ENCODE data around the gene NEBL. TPM values are rescaled to one million over a fixed set of nuclear protein-coding genes. Genes with fewer than 3 reads are reported as not detected.

NEBL gene
- total RNA-seq, 1 donor, result under 0.01 TPM

GRCh38 chr10:20852303-20852702 lies 44.8 kb downstream of the NEBL start:
- DNase-seq (ENCODE audit: low read depth), result no peak
- H3K4me3 ChIP-seq (ENCODE audit: low read depth, low read length), result no peak overlapping the region
- TF ChIP-seq, protein P1, sequence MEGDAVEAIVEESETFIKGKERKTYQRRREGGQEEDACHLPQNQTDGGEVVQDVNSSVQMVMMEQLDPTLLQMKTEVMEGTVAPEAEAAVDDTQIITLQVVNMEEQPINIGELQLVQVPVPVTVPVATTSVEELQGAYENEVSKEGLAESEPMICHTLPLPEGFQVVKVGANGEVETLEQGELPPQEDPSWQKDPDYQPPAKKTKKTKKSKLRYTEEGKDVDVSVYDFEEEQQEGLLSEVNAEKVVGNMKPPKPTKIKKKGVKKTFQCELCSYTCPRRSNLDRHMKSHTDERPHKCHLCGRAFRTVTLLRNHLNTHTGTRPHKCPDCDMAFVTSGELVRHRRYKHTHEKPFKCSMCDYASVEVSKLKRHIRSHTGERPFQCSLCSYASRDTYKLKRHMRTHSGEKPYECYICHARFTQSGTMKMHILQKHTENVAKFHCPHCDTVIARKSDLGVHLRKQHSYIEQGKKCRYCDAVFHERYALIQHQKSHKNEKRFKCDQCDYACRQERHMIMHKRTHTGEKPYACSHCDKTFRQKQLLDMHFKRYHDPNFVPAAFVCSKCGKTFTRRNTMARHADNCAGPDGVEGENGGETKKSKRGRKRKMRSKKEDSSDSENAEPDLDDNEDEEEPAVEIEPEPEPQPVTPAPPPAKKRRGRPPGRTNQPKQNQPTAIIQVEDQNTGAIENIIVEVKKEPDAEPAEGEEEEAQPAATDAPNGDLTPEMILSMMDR (IDR thresholded peaks at IDR 0.05; ENCODE audit: insufficient read depth, low read depth, low read length), result no peak

DNA sequence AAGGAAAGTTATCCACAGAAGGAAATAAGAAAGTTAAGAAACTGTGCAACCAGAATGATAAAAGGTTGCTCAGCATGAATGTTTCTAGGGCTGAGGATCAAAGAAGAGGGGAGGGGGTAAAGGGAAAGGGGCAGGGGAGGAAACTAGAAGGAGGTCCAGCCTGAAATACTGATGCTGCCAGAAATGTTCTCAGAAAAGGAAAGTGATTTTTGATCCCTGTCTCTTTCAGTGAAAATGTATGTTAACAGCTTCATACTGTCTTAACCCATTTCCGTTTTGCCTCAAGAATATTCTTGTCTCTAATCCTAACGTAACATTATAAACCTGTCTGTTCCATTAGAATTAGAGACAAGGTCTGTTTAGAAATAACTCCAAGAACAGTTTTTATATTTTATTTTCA lies 49.6 kb downstream of the NEBL start:
- TF ChIP-seq, protein P1 (IDR thresholded peaks at IDR 0.05; ENCODE audit: insufficient read depth, low read depth, low read length), result no peak
- no peak overlapping the region for H3K4me3 ChIP-seq (ENCODE audit: low read depth, low read length)
- no peak for DNase-seq (ENCODE audit: low read depth)

DNA sequence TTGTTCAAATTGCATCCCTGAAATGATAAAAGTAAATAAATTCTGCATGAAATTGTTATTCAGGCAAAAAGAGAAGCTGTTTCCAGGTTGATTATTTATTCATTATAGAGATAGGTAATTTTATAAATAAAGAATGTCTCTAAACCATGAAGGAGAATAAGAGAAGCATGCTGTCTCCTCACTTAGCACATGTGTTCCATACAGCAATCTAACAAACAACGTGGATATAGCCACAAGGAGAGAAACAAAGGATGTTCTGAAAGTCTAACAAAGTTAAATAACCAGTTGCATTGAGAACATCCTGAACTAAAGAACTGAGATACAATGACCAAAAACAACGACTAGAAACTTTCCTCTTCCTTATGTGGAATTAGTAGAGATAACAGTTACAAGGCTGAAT lies 50.8 kb downstream of the NEBL start:
- TF ChIP-seq, protein P1 (IDR thresholded peaks at IDR 0.05; ENCODE audit: insufficient read depth, low read depth, low read length), result no peak
- no peak for DNase-seq (ENCODE audit: low read depth)
- no peak overlapping the region for H3K4me3 ChIP-seq (ENCODE audit: low read depth, low read length)

DNA sequence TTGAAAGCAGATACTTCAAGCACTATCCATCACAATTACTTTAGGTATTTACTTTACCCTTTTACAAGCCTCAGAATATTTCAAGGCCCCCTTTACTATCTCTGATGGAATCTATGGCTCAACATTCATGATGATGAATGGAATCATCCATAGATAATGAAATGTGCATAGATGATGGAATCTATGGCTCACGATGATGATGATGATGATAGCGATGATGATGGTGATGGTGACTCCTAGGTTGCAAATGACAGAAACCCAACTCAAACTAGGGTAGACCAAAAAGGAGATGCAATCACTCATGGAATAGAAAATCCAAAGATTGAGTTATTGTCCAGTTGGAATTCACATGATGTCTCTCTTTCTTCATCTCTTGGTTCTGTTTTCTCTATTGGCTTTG lies 55.7 kb downstream of the NEBL start:
- H3K4me3 ChIP-seq (ENCODE audit: low read depth, low read length), result no peak overlapping the region
- no peak for DNase-seq (ENCODE audit: low read depth)
- TF ChIP-seq, protein P1 (IDR thresholded peaks at IDR 0.05; ENCODE audit: insufficient read depth, low read depth, low read length), result no peak

GRCh38 chr10:20839910-20840309 lies 57.2 kb downstream of the NEBL start:
- TF ChIP-seq, protein P1 (IDR thresholded peaks at IDR 0.05; ENCODE audit: insufficient read depth, low read depth, low read length), result no peak
- DNase-seq (ENCODE audit: low read depth), result no peak
- H3K4me3 ChIP-seq (ENCODE audit: low read depth, low read length), result no peak overlapping the region

- DNase-seq (ENCODE audit: low read depth), result no peak
- TF ChIP-seq, protein P1 (IDR thresholded peaks at IDR 0.05; ENCODE audit: insufficient read depth, low read depth, low read length), result no peak
Observed at GRCh38 chr10:20839141-20839540, 58.0 kb downstream of the NEBL start.

DNA sequence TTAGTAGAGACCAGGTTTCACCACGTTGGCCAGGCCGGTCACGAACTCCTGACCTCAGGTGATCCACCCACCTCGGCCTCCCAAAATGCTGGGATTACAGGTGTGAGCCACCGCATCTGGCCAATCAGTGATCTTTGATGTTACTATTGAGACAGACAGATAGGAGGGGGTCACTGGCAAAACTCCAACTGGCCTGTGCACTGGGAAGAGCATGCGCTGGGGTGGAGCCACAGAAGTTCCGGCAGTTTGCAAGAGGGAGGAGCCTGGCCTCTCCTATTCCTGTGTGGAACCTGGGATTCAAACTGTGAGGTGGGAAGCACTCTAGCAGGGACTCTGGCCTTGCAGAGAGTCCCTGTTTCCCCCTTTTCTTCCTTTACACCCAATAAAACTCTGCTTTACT lies 60.7 kb downstream of the NEBL start:
- no peak for DNase-seq (ENCODE audit: low read depth)
- TF ChIP-seq, protein P1 (IDR thresholded peaks at IDR 0.05; ENCODE audit: insufficient read depth, low read depth, low read length), result no peak
- H3K4me3 ChIP-seq (ENCODE audit: low read depth, low read length), result no peak overlapping the region

More at GRCh38 chr10:20839141-20839540, 58.0 kb downstream of the NEBL start:
- H3K4me3 ChIP-seq (ENCODE audit: low read depth, low read length), result no peak overlapping the region

All from fibroblast of villous mesenchyme (primary cell).